GM23338 (cell line): ENCODE measurements around the gene GRAMD1A. TPM values are rescaled to one million over a fixed set of nuclear protein-coding genes. Genes with fewer than 3 reads are reported as not detected.

Experiments used
- ATAC-seq: fragments of 200-7000 bp; cut with Tn5 transposase; 3 replicates; pipeline ENCODE4 v1.9.1; 2020
- DNase-seq: peaks from one replicate; pipeline ENCODE4 v3.0.0-alpha.2; 2015; ENCODE audit warnings: low spot score
- H2AFZ ChIP-seq: fragments of 200-600 bp; sonication (generic); 2 replicates; pipeline ENCODE4 v1.8.0; 2016; ENCODE audit warnings: antibody characterized with exemption, mild to moderate bottlenecking, moderate library complexity
- H3F3A ChIP-seq: fragments of 200-600 bp; sonication (generic); replicated peaks from 2 replicates; pipeline ENCODE4 v1.8.0; 2017; ENCODE audit warnings: antibody characterized with exemption, mixed run types, low read depth
- H3K27ac ChIP-seq: fragments of 200-600 bp; sonication (generic); 2 replicates; pipeline ENCODE4 v1.6.1; 2016; ENCODE audit warnings: low read depth
- H3K27me3 ChIP-seq: fragments of 200-600 bp; sonication (generic); 2 replicates; pipeline ENCODE4 v1.8.0; 2016; ENCODE audit warnings: mild to moderate bottlenecking, mixed run types, moderate library complexity; ENCODE audit not compliant: insufficient read depth
- H3K36me3 ChIP-seq: fragments of 200-600 bp; sonication (generic); 2 replicates; pipeline ENCODE4 v1.8.0; 2016; ENCODE audit warnings: mild to moderate bottlenecking; ENCODE audit not compliant: insufficient read depth
- H3K4me1 ChIP-seq: fragments of 200-600 bp; sonication (generic); 2 replicates; pipeline ENCODE4 v1.8.0; 2016; ENCODE audit warnings: mild to moderate bottlenecking, moderate library complexity; ENCODE audit not compliant: insufficient read depth
- H3K4me2 ChIP-seq: fragments of 200-600 bp; sonication (generic); 2 replicates; pipeline ENCODE4 v1.7.1; 2017; ENCODE audit warnings: mixed run types
- H3K4me3 ChIP-seq: fragments of 200-600 bp; sonication (generic); 2 replicates; pipeline ENCODE4 v1.6.1; 2016; ENCODE audit warnings: mixed run types
- H3K79me2 ChIP-seq: fragments of 200-600 bp; sonication (generic); replicated peaks from 2 replicates; pipeline ENCODE4 v1.8.0; 2017; ENCODE audit warnings: mild to moderate bottlenecking; ENCODE audit not compliant: insufficient read depth
- H3K9me2 ChIP-seq: fragments of 200-600 bp; sonication (generic); 2 replicates; pipeline ENCODE4 v1.8.0; 2017; ENCODE audit not compliant: insufficient read depth
- H4K20me1 ChIP-seq: fragments of 200-600 bp; sonication (generic); replicated peaks from 2 replicates; pipeline ENCODE4 v1.8.0; 2017; ENCODE audit warnings: mild to moderate bottlenecking; ENCODE audit not compliant: insufficient read depth
- H3K27ac Mint-ChIP-seq: 2 replicates; pipeline ENCODE4 v1.8.0; 2020; ENCODE audit warnings: inconsistent platforms, mild to moderate bottlenecking, moderate library complexity, mixed read lengths
- H3K27me3 Mint-ChIP-seq: 3 replicates; pipeline ENCODE4 v1.8.0; 2022; ENCODE audit warnings: low read depth, mild to moderate bottlenecking, moderate library complexity, mixed read lengths, inconsistent platforms; ENCODE audit not compliant: insufficient read depth, poor library complexity
- H3K36me3 Mint-ChIP-seq: 3 replicates; pipeline ENCODE4 v1.8.0; 2021; ENCODE audit warnings: low read depth, mild to moderate bottlenecking, inconsistent platforms, moderate library complexity, mixed read lengths
- H3K4me1 Mint-ChIP-seq: 3 replicates; pipeline ENCODE4 v1.8.0; 2020; ENCODE audit warnings: mild to moderate bottlenecking, inconsistent platforms, mixed read lengths
- H3K4me3 Mint-ChIP-seq: 3 replicates; pipeline ENCODE4 v1.8.0; 2021; ENCODE audit warnings: moderate library complexity, mild to moderate bottlenecking, inconsistent platforms, mixed read lengths
- H3K9me3 Mint-ChIP-seq: 3 replicates; pipeline ENCODE4 v1.8.0; 2020; ENCODE audit warnings: moderate library complexity, mild to moderate bottlenecking, inconsistent platforms, mixed read lengths
- JUNB ChIP-seq: IDR thresholded peaks from one replicate; pipeline ENCODE4 v1.6.1; 2016; ENCODE audit warnings: antibody characterized with exemption; ENCODE audit not compliant: unreplicated experiment
- NANOG ChIP-seq: IDR thresholded peaks from 2 replicates; pipeline ENCODE4 v1.6.1; 2016; ENCODE audit warnings: antibody characterized with exemption, borderline replicate concordance
- ZNF114 ChIP-seq: fragments of 250-450 bp; sonication (Bioruptor Pico); IDR thresholded peaks from 2 replicates; pipeline ENCODE4 v1.5.0; 2020; ENCODE audit warnings: mild to moderate bottlenecking, moderate library complexity
- ZNF331 ChIP-seq: fragments of 250-450 bp; sonication (Bioruptor Pico); IDR thresholded peaks from 2 replicates; pipeline ENCODE4 v1.5.0; 2020; ENCODE audit warnings: low read depth, mild to moderate bottlenecking, moderate library complexity
- polyA plus RNA-seq: library from polyadenylated mRNA; unstranded; fragments of >200 nt; fragmentation: Nextera tagmentation; extraction: Ambion mirVana; gene quantifications from 2 replicates; pipeline ENCODE4 v1.2.1, GENCODE V29; 2016
- total RNA-seq: library from RNA; depleted of rRNA; stranded (reverse); fragments of >200 nt; shearing (Covaris generic); gene quantifications from 2 replicates; pipeline ENCODE4 v1.2.3, GENCODE V29; 2014
- TF ChIP-seq, protein P1 (sequence below), 2 experiments: fragments of 200-600 bp in 1 of 2; sonication (generic) in 1 of 2; conservative IDR thresholded peaks; 2 replicates each; pipeline versions ENCODE4 v1.5.1 to v1.6.1; 2016 to 2017; ENCODE audit warnings: antibody characterized with exemption in 2 of 2, low read depth in 2 of 2, mild to moderate bottlenecking in 2 of 2, moderate library complexity in 1 of 2

The GRAMD1A gene
- total and polyA plus RNA-seq, 2 experiments from 2014 or later = 122 to 174 TPM

DNA sequence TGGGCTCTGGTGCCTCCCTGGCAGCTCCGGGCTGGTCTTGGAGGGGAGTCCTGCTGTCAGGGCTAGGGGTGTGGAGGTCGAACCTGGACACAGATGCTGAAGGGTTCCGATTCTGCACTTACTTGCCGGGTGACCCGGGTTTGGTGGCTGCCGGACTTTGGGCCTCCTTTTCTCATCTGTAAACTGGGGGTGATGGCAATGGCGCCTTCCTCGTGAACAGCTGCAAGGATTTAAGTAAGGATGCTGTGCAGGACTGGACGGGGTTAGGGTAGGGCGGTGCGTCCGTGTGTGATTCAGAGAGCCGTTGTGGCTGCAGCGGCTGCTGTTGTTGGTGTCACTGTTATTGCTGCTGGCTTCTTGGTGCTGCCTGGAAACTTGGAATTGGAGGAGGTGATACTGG, 43.8 kb downstream of the GRAMD1A start:
- TF ChIP-seq ZNF331 (no peak), ZNF114 (CRISPR knock-in tag) (no peak), NANOG (no peak)
- TF ChIP-seq, protein P1, sequence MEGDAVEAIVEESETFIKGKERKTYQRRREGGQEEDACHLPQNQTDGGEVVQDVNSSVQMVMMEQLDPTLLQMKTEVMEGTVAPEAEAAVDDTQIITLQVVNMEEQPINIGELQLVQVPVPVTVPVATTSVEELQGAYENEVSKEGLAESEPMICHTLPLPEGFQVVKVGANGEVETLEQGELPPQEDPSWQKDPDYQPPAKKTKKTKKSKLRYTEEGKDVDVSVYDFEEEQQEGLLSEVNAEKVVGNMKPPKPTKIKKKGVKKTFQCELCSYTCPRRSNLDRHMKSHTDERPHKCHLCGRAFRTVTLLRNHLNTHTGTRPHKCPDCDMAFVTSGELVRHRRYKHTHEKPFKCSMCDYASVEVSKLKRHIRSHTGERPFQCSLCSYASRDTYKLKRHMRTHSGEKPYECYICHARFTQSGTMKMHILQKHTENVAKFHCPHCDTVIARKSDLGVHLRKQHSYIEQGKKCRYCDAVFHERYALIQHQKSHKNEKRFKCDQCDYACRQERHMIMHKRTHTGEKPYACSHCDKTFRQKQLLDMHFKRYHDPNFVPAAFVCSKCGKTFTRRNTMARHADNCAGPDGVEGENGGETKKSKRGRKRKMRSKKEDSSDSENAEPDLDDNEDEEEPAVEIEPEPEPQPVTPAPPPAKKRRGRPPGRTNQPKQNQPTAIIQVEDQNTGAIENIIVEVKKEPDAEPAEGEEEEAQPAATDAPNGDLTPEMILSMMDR (conservative IDR thresholded peaks at IDR 0.05; ENCODE audit: low read depth in 2 of 2) = no peak
- no peaks in the 10 kb centered on the region; the same call in 1 of the 2 replicates for H4K20me1 ChIP-seq
- ATAC-seq (no peak), DNase-seq (no peak)
- H3K27ac ChIP-seq = no peak overlapping the region
- H3K27ac Mint-ChIP-seq = no peak overlapping the region
- no peak overlapping the region for H3K4me3 Mint-ChIP-seq
- H3K36me3 ChIP-seq = no peaks in the 10 kb centered on the region
- no peak overlapping the region for H3K4me3 ChIP-seq
- H2AFZ ChIP-seq = no peak overlapping the region
- H3K4me1 ChIP-seq = peaks cover 44% of the 10 kb centered on the region
- H3K27me3 Mint-ChIP-seq = peaks cover 15% of the 10 kb centered on the region
- peaks cover 3% of the 10 kb centered on the region; the same call in 1 of the 3 replicates for H3K9me3 Mint-ChIP-seq
- peaks cover 17% of the 10 kb centered on the region; the same call in 1 of the 2 replicates for H3K79me2 ChIP-seq
- H3K4me2 ChIP-seq = no peak overlapping the region
- peaks cover 3% of the 10 kb centered on the region; the same call in 1 of the 3 replicates for H3K36me3 Mint-ChIP-seq
- no peaks in the 10 kb centered on the region for H3K9me2 ChIP-seq
- H3F3A ChIP-seq = 0 out of 2 replicates have a peak, but pooled peaks cover 4% of the 10 kb centered on the region
- no peaks in the 10 kb centered on the region for H3K27me3 ChIP-seq
- H3K4me1 Mint-ChIP-seq = peaks cover 53% of the 10 kb centered on the region

DNA sequence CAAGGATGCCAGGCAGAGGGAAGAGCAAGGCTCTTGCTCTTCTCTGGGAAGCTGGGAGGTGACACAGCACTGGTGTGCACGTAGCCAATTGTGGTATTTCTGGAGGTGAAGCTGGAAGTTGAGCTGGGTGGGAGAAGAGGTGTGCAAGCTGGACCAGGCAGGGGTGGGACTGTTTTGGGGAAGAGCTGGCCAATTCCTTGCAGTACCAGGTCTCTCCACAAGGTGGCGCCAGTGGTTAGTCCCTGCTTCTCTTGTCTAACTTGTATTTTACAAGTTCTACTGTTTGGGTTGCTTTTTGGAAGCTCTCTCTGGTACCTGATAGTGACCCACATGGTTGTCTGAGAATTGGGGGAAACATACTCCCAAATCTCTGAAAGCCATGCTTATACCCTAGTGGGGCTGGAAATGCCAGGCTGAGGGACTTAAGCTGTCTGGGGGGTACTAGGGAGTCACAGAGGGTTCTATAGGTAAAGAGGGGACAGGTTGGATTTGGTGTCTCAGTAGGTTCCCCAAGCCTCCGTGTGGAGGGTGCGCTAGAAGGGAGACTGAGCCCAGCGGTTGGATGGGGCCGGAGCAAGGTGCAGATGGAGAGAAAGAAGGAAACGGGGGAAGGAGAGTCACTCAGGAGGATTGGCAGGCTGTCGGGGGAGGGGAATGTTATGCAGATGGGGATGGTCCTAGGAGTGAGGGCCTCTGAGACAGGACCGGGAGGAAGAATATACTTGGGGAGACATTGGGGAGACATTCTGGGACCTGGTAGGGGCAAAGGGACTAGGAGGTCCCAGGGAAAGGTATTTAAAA, 44.4 kb downstream of the GRAMD1A start:
- Histone ChIP-seq H3K27me3 (no peaks in the 10 kb centered on the region), H3K27ac (no peak overlapping the region), H3K4me3 (no peak overlapping the region), H3K4me2 (no peak overlapping the region; the same call in 1 of the 2 replicates), H3K36me3 (no peaks in the 10 kb centered on the region), H3K4me1 (peaks cover 38% of the 10 kb centered on the region), H3F3A (0 out of 2 replicates have a peak, but pooled peaks cover 4% of the 10 kb centered on the region), H3K79me2 (peaks cover 17% of the 10 kb centered on the region; the same call in 1 of the 2 replicates), H2AFZ (no peak overlapping the region), H3K9me2 (no peaks in the 10 kb centered on the region), H4K20me1 (no peaks in the 10 kb centered on the region; the same call in 1 of the 2 replicates)
- Mint-ChIP-seq H3K4me1 (peaks cover 51% of the 10 kb centered on the region), H3K4me3 (no peak overlapping the region; the same call in 2 of the 3 replicates), H3K9me3 (peaks cover 3% of the 10 kb centered on the region; the same call in 1 of the 3 replicates), H3K27ac (peak overlapping the region; percentile 61; the same call in 1 of the 2 replicates), H3K27me3 (peaks cover 15% of the 10 kb centered on the region), H3K36me3 (peaks cover 6% of the 10 kb centered on the region; the same call in 2 of the 3 replicates)
- TF ChIP-seq, protein P1 (conservative IDR thresholded peaks at IDR 0.05; ENCODE audit: low read depth in 2 of 2) = peak; percentile 87 to 98
- TF ChIP-seq NANOG (no peak), JUNB (no peak), ZNF331 (no peak)
- DNase-seq (peak; percentile 73), ATAC-seq (no peak)
